Measurements from ENCODE around the gene UROC1.

UROC1 gene

DNA sequence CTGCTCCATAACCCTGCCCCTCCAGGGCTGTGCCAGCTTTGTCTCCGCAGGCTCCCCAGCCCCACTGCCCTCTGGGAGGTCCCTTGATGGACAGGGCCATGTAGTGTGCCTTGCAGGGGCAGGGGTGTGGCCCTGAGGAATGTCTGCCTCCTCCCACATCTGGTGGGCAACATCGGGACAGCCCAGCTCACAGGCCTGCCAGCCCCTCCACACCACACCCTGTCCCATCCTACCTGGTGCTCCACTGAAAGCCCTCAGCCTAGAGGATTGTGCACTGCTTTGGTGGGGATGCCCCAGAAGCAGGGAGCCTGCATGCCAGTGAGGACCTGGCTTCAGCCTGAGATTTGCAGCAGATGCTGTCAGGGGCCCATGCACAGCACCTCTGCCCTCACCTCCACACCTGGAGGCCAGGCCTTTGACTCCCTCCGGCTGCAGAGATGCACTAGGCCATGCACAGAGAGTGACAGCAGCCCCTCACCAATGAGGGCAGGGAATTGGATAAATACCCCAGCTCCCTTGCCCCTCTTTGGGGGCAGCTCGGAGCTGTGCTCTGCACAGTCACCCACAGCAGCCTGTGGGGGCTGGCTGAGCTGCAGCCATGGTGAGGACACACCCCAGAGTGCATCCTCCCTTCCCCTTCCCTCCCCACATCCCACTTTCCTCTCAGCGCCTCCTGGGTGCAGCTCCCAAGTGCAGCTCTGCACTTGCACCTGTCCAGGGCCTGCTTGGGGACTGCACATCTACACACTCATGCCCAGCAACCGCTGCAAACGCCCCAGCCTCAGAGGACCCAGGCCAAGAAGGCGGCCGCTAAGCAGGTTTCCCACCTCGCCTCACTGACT is 38.4 kb upstream of the UROC1 start:
- DNase-seq (ENCODE audit: low read depth) = no peak
- TF ChIP-seq, protein P1, sequence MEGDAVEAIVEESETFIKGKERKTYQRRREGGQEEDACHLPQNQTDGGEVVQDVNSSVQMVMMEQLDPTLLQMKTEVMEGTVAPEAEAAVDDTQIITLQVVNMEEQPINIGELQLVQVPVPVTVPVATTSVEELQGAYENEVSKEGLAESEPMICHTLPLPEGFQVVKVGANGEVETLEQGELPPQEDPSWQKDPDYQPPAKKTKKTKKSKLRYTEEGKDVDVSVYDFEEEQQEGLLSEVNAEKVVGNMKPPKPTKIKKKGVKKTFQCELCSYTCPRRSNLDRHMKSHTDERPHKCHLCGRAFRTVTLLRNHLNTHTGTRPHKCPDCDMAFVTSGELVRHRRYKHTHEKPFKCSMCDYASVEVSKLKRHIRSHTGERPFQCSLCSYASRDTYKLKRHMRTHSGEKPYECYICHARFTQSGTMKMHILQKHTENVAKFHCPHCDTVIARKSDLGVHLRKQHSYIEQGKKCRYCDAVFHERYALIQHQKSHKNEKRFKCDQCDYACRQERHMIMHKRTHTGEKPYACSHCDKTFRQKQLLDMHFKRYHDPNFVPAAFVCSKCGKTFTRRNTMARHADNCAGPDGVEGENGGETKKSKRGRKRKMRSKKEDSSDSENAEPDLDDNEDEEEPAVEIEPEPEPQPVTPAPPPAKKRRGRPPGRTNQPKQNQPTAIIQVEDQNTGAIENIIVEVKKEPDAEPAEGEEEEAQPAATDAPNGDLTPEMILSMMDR (IDR thresholded peaks at IDR 0.05; ENCODE audit: low read length, missing control alignments) = no peak
- H3K4me3 ChIP-seq (replicated peaks; ENCODE audit: low read depth, low read length) = no peak overlapping the region

DNA sequence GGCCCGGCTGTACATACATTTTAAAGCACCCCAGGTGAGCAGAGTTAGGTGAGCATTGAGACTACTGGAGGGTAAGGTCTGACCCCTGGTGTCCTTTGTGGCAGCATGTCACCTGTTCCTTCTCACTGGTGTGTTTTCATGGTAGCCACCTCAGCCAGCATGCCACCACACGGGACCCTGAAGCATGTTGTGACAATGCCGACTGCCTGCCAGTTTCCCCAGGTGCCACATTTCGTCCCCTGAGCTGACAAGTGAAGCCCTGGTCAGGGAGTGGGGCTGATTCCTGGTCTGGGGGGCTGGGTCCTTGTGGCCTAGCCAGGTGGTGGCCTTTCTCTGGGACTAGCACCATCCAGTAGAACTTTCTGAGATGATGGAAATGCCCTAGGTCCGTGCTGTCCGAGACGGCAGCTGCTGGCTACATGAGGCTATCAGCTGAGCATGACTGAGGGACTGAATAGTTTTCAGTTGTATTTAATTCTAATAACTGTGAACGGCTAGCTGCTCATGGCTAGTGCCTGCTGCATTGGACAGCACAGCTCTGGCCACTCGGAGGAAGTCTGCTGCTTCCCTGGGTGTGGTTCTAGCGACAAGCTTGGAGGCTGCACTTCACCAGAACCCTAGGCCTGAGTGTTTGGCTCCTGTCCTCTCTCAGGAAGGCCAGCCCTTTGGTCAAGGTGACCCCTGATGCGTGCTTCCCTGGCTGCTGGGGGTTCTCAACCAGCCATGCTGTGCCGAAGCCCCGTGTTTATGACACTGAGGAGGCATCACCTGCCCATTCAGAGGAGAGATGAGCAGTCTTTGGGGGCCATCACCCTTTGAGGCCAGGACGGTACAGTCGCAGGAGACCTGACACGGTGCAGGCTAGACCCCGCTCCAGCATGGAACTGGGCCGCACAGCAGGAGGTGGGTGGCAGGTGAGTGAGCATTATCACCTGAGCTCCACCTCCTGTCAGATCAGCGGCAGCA is 37.3 kb upstream of the UROC1 start:
- TF ChIP-seq, protein P1 (IDR thresholded peaks at IDR 0.05; ENCODE audit: low read length, missing control alignments) = no peak
- DNase-seq (ENCODE audit: low read depth) = no peak
- no peak overlapping the region for H3K4me3 ChIP-seq (replicated peaks; ENCODE audit: low read depth, low read length)

DNA sequence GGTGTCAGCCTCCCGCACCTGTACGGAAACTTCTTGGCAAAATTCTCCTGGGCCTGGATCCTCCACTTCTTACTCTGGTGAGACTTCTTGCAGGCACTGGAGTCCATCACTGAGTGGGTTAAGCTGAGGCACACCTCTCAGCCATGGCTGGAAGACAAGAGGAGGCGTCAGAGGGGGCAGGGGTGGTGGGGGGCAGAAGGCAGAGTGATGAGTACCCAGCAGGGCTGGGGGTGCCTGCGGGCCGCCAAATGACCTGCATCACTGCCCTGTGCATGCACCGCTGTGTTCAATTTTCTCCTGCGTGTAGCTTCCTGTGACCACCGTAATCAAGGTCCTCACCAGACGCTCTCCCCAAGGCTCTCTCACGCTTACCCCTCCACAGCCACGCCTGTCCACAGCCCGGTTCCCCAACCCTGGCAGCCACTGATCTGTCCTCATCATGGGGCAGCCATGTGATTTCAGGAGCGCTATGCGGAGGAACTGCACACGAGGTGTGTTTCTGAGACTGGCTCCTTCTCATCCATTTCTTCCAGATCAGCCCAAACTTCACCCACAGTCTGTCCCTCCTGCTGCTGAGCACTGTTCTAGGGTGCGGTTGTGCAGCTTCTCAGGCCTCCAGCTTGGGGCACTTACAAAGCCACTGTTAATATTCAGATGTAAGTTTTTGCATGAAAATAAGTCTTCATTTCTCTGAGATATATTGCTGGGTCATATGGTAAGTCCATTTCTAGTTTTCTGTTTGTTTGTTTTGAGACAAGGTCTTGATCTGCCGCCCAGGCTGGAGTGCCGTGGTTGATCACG is 35.9 kb upstream of the UROC1 start:
- TF ChIP-seq, protein P1 (IDR thresholded peaks at IDR 0.05; ENCODE audit: low read length, missing control alignments) = no peak
- DNase-seq (ENCODE audit: low read depth) = no peak
- H3K4me3 ChIP-seq (replicated peaks; ENCODE audit: low read depth, low read length) = no peak overlapping the region

DNA sequence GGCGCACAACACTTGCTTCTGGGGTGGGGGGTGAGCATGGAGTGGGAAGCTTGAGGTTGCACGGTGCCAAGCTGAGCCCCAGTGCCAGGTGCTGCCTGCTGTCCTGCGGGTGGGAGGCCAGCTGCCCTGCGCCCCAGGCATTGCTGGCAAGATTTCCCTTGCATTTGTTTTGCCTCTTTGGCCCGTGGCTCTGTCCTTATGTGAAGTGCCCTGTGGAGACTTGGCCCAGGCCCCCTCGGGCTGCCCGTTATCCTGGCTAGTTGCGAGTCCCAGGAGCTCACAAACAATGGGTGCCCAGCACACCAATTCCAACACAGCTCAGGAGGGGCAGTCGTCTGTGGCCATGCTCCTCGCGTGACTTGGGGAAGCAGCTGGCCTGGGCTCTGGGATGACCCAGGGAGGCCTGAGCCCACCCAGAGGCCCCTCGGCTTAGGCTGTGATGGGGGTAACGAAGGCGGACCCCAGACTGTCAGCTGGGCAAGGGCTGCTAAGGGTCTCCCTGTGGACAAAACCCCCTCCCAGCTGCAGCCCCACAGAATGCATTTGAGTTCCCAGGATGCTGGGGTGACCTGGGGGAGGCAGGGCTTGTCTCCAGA is 35.2 kb upstream of the UROC1 start:
- TF ChIP-seq, protein P1 (IDR thresholded peaks at IDR 0.05; ENCODE audit: low read length, missing control alignments) = no peak
- H3K4me3 ChIP-seq (replicated peaks; ENCODE audit: low read depth, low read length) = no peak overlapping the region
- no peak for DNase-seq (ENCODE audit: low read depth)

DNA sequence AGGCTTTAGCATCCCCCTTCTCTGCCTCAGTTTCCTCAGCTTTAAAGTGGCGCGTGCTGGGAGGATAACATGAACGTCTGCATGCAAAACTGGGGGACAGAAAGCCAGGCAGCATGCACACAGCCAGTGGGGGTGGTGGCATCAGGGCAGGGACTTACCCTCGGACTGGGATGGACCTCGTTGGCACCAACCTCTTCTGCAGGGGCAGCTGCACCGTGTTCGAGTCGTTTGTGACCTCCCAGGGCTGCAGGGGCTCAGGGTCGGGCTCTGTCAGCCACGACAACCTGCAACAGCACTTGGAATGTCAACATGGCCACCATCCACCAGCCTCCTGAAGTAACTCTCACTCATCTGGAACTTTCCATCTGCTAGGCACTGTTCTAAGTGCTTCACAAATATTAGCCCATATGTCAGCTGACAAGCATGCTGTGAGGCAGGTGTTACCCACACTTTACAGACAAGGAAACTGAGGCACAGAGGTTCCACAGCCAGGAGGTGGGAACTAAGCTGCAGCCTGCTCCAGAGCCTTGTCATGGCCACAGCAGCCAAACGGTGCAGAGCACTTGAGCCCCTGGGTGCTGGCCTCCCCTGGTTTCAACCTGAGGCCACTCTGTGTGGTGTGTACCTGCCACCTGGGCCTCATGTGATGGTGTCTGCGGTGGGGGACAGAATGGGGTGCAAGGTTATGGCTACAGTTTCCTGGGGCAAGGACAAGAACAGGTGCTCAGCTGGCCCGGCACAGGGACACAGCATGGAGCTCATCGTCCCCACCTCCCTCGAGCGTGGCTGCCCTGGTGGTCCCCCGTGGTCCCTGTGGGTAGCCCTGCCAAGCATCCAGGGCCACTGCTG is 34.5 kb upstream of the UROC1 start:
- H3K4me3 ChIP-seq (replicated peaks; ENCODE audit: low read depth, low read length) = no peak overlapping the region
- TF ChIP-seq, protein P1 (IDR thresholded peaks at IDR 0.05; ENCODE audit: low read length, missing control alignments) = no peak
- DNase-seq (ENCODE audit: low read depth) = no peak

Measured in fibroblast of pulmonary artery (primary cell).